RKO (cell line): ENCODE results near the gene KLF5.
"Not testable (repeated sequence)": the region's sequence is repeated elsewhere in the genome, so short reads cannot be mapped to it uniquely, and the experiment has no call there.

Source experiments
- DNase-seq: peaks from one replicate; pipeline ENCODE4 v3.0.0-alpha.2; 2016; ENCODE audit warnings: low spot score

KLF5 gene

DNA sequence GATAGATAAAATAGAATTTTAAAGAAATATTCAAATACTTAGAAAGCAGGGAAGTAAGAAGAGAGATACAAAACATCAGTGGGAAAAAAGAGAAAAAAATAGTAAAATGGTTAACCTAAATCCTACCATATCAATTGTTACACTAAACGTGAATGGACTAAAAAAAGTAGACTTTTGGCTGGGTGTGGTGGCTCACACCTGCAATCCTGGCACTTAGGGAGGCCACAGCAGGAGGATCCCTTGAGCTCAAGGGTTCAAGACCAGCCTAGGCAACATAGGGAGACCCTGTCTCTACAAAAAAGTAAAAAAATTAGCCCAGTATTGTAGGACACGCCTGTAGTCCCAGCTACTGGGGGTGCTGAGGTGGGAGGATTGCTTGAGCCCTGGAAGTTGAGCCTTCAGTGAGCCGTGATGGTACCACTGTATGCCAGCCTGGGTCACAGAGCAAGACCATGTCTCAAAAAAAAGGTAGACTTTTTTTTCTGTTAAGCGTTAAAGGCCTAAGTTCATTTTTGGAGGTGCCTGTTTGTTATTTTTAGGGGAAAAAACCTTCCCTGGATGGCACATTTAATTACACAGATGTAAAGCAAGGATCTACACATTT is 29.6 kb downstream of the KLF5 start:
- no peak for DNase-seq

DNA sequence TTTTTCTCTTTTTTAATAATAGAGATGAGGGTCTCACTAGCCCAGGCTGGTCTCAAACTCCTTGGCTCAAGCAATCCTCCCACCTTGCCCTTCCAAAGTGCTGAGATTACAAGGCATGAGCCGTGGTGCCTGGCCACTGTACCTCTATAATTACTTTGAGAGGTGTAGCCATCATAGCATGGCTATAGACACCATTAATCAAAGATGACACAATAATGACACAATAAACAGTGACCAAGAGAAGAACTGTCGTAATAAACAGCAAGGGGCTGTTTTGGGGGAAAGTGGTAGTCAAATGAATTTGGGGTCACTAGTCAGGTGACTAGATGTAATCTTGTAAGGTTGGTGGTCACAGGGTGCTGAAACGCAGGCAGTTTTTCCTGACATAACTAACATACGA is 30.4 kb downstream of the KLF5 start:
- DNase-seq = no peak

DNA sequence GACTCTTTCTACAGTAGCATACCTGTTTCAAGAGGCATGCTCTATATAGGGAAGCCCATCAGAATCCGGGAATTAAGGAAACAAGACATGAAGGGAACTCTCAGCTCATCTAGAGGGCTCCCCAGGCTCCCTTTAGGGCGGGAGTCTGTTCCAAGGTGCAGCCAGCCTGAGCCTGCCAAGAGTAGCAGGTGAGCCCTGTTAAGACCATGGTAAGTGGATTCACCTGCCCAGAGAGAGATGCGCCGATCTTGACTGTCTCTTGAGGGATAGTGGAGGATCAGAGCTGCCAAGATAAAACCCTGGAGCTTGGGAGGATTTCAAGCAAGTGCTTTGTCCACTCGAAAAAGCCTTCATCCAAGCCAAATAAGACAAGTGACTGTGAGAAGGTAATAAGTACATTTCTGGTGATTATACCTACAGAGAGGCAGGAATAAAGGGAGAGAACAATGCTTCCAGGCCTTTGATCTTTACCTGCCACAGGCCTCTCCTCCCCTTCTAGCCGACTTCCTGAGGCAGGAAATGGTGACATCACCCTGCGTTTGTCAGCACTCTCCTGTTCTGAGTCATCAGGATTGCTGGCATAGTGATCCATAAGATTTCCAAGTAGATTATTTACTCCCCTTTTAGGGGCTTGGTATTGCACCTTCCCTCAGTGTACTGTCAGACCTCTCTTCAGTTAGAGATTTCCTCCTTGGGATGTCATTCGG is 31.5 kb downstream of the KLF5 start:
- DNase-seq = peak; percentile 90

DNA sequence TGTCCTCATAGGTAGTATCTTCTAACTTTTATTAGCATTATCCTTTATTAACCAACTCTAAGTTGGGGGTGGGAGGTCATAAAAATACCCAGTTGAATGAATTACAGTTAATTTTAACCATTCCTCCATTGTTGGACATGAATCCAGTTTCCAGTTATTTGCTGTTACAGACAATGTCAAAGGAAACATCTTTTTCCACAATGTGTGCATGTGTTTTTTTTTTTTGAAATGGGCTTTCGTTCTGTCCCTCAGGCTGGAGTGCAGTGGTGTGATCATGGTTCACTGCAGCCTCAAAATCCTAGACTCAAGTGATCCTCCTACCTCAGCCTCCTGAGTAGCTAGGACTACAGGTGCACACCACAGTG is 32.0 kb downstream of the KLF5 start:
- DNase-seq = no peak

DNA sequence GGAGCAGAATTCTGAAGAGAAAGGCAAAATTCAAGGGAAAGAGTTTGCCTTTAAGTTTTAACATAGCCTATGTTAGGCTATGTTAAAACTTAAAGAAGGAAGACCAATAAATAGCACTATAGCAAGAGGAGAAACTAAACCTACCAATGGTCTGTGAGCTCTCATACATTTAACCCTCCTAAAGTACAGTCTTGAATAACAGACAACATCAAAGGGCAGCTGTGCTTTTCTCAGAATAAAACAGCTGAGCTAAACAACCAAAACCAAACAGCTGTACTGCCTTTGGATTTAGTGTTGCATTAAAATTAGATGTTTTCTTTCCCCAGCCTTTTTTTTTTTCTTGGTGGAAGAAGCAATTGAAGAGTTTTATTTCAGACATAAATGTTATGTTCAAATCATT is 34.0 kb downstream of the KLF5 start:
- DNase-seq = no peak

DNA sequence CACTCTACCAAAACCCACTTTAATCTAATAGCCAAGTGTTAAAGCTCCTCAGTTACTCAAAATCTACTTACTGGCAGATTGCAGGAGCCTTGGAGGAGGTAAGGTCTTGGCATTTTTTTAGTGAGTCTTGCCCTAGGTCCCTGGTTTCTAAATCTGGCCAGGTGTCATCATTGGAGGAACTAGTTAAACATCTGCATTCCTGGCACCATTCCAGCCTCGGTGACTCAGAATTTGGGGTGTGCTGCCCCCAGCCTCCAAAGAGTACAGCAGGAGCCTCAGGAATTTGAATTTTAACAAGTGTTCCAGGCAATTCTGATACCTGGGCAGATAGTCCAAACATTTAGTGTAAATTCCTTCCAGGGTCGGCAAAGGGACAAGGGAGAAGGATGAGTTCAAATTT is 37.4 kb downstream of the KLF5 start:
- DNase-seq = no peak

DNA sequence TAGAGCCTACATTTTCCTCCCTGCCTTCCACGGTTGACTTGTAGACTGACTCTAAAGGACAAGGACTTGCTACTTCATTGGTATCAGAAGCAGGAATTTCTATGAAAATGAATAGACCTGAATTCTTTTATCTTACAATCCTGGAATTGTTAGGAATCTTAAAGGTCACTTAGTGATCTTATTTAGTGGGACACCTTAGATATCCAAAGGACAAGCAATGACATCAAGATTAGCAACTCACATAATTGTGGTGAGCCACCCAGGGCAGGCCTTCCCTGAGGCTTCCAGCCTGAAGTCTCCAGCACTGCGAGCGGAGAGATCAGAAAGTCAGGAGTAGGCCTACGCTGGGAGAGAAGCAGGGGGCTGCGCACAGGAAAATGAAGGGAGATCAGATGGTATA is 37.8 kb downstream of the KLF5 start:
- no peak for DNase-seq

DNA sequence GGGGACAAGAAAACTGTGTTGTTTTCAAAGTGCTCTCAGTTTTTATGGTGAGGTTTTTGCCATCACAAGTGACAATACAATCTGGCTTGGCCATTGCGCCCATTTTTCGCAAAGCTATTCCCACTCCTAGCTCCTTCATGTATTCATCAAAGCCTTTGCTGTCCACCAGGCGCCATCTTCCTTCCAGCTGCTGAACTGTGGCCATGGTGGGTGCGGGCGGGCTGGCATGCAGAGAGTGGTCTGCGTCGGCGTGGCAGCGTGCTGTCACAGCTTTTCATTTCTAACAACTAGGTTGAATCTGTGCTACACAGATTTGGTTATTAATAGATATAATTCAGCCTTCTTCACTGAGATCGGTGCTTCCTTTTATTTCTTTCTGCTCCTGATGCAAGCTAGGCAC is 42.0 kb downstream of the KLF5 start:
- not testable (repeated sequence) for DNase-seq

DNA sequence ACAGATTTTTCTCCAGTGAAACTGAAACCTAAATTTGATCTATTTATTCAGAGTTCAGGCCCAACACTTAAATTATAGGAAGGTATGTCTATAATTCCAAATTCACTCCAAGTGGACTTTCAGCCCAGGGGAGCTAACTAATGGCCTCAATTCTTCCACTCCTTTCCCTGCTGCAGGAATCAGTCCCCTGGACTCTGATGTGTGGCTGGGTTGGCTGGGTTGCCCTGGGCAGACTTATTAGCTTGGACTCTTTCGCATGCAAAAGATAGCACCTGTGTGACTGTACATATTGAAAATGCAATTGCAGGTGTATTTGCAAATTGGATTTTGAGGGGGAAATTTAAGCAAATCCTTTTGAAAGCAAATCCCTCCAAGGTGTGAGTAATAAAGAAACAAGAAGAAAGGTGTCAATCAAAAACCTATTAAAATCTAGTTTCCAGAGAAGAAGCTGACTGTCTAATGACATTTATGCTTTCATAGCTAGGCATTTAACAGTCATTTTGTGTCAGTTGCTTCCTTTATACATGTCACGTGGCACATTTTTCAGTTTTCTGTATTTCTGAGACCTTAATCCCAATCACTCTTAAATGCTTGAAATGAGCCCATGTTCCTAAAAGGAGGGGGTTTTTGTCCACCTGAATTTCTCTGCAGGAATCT is 42.7 kb downstream of the KLF5 start:
- DNase-seq = no peak

DNA sequence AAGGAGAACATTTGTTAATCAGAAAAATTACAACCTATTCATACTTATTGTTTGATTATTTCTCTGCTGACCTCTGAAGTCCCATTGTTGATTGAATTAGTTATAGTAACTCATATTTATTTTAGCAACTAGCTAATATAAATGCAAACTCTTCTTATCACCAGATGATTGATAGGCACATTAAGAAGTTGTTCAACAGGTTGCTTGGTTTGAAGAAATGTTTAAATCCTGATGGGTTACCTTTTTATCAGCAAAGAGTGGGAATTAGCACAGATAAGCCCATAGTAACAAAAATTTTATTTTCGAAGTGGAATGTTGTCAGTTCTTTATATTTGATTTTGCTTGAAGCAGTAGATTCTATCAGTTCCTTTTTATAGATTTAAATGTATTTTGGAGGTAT is 44.4 kb downstream of the KLF5 start:
- DNase-seq = no peak

DNA sequence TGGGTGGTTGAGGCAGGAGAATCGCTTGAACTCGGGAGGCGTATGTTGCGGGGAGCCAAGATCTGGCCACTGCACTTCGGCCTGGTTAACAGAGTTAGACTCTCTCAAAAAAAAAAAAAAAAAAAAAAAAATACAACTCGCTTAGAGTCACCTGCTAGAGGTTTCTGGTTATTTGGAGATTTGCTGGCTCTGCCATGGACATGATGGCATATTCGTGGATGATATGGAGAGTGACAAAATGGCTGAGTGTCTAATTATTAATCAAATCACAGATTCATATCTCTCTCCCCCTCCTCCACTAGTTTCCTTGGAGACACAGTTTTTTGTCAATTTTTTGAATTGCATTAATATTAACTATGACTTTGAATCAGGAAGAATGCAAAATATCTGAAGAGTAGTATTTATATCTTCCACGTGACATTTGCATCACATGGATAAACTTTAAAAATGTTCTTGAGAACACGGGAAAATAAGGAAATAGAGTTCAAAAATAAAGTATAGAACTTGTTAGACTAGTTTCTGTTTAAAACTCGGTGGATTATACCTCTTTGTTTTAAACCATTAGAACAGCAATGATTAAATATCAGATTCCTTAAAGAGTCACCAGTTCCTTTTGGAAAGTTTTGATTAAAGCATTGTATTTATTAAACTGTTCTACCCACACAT is 47.8 kb downstream of the KLF5 start:
- no peak for DNase-seq

DNA sequence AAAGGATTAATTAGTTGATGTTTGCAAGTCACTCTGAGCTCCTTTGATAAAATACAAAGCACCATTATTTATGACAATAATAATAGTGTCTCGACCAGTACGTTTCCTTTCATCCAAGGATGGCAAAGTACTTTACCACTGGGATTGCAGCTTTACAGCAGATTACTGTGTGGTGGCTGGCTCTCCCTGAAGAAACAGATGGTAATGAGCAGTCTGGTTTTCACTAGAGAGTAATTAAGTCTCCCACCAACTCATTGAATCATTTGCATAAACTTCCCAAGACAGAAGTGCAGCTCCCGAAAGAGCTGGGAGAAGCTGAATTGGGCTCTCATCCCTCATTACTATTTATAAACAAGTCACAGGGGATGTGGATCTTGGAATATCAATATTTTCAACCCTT is 48.7 kb downstream of the KLF5 start:
- no peak for DNase-seq

DNA sequence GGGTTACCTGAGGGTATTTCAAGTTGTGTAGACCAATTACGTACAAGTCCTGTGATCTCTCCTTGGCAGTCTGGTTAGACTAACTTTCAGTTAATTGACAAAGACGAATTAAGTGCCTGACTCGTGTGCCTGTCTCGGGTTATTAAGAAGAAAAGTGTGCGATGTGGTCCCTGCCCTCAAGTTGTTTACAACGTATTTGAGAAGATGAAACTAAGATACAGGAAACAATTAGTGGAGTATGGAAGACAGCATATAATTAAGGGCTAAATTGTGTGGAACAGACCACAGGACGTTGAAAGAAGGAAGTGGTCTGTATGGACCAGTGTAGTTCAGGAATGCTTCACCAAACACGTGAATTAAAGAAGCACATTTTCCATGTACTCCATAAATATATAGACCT is 49.2 kb downstream of the KLF5 start:
- no peak for DNase-seq

DNA sequence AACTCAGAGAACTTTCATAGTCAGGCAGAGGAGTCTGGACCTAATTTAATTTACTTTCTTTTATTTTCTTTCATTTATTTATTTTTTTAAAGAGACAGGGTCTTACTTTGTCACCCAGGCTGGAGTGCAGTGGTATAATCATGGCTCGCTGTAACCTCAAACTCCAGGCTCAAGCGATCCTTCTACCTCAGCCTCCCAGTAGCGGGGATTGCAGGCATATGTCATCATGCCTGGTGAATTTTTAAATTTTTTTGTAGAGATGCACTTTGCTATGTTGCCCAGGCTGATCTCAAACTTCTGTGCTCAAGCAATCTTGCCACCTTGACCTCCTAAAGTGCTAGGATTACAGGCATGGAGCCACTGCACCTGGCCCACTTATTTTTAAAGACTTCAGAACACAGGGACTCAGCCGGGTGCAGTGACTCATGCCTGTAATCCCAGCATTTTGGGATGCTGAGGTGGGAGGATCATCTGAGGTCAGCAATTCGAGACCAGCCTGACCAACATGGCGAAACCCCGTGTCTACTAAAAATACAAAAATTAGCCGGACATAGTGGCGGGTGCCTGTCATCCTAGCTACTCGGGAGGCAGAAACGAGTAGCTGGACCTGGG is 50.6 kb downstream of the KLF5 start:
- no peak for DNase-seq

DNA sequence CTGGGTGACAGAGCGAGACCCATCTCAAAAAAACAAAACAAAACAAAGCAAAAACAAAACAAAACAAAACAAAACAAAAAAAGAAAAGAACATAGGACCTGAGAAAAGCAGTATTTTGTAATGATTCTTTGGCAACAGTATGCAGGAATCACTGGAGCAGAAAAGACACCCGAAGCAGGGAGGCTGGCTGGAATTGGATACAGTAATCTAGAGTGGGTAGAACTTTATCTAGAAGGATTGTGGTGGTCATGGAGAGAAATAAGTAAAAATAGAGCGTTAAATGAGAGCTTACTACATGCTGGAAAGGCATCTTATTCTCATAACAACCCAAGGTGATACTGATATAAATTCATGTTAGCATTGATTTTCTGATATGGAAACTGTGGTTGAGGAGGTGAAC is 51.2 kb downstream of the KLF5 start:
- DNase-seq = no peak

DNA sequence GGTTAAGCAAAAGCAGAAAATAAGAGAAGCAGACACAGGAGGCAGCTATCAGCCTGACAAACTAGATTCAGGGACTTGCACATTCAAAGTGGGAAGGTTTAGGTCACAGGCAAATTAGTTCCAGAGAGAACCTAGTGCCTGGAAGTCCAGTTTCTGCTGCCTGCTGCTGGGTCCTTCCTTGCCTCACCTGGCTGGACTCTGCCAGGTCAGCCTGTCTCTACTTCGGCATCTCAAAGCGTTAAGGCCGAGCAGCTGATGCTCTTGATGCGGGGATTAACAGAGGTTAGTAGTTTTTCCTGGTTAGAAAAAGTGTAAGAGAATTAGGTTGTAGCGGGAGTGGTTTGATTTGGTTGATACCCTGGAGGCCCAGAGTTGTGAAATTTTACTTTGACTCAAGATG is 52.0 kb downstream of the KLF5 start:
- no peak for DNase-seq

DNA sequence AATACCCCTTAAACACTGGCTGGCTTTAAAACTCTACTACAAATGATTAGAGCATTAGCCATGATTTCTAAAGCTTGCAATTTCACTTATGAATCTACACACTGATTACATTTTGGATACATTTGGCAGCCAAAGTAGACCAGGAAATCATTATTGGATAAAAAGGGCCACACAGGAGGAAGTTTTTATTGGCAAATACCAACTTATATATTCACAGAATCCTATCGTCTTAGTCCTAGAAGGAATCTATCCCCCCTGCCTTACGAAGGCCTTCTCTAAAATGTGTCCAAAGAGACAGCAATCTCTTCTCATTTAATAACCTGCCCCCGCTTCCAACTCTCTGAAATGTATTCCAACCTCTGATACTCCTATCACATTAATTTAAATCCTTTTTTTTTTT is 52.5 kb downstream of the KLF5 start:
- DNase-seq = no peak

DNA sequence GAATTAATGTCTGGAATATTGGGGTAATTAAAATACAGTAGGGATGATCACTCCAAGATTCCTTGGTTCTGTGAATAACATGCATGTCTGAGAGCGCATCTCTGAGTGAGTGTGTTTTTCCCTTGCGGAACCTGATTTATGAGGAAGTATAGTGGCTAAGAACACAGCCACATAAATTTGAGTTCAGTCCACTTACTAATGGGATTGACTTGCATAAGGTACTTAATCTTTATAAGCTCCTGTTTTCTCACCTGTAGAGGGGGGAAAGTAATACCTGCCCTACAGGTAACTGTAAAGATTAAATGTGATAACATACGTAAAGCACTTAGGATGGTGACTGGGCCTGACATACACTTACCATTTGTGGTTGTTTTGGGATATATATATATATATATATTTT is 60.8 kb downstream of the KLF5 start:
- no peak for DNase-seq
